Measurements from ENCODE around the gene ZNF22. TPM values are rescaled to one million over a fixed set of nuclear protein-coding genes. Genes with fewer than 3 reads are reported as not detected.

ZNF22 gene
- total RNA-seq, 2 donors from 2014 or later, result 12.9 to 30.4 TPM

- Histone ChIP-seq H3K4me3 (no peak overlapping the region), H3K36me3 (replicated peaks in 1 of 2; ENCODE audit: insufficient read depth in 1 of 2, low read depth in 2 of 2) (no peaks in the 10 kb centered on the region), H3K9me3 (no peaks in the 10 kb centered on the region), H3K4me1 (no peaks in the 10 kb centered on the region), H3K27ac (no peak overlapping the region), H3K27me3 (no peaks in the 10 kb centered on the region)
- no peak for DNase-seq
- intact Hi-C loops (cut with DNase I), result no loop called here
- TF ChIP-seq POLR2A (IDR thresholded peaks at IDR 0.05), result no peak
- no peak for TF ChIP-seq CTCF (IDR thresholded peaks at IDR 0.05)
- 88 to 94% methylated on average over 2 of the region's 2 CpGs for WGBS, 2 donors
- no peak for ATAC-seq
Observed at GRCh38 chr10:45023426-45023825, 22.7 kb downstream of the ZNF22 start.

- H3K27ac ChIP-seq, result no peak overlapping the region
- H3K4me1 ChIP-seq, result no peaks in the 10 kb centered on the region
- H3K36me3 ChIP-seq (replicated peaks in 1 of 2; ENCODE audit: insufficient read depth in 1 of 2, low read depth in 2 of 2), result no peaks in the 10 kb centered on the region
- DNase-seq, result no peak
- peaks cover 0 to 7% (median 0%) of the 10 kb centered on the region in 3 donors for H3K9me3 ChIP-seq
- no peaks in the 10 kb centered on the region for H3K27me3 ChIP-seq
- no peak overlapping the region for H3K4me3 ChIP-seq
- ATAC-seq, result no peak
- intact Hi-C loops (cut with DNase I), result no loop called here
- TF ChIP-seq POLR2A (IDR thresholded peaks at IDR 0.05) (no peak), CTCF (IDR thresholded peaks at IDR 0.05) (no peak)
Observed at GRCh38 chr10:45034301-45034700, 33.6 kb downstream of the ZNF22 start.

GRCh38 chr10:45035673-45036072 lies 35.0 kb downstream of the ZNF22 start:
- Histone ChIP-seq H3K4me3 (no peak overlapping the region), H3K27me3 (no peaks in the 10 kb centered on the region), H3K4me1 (no peaks in the 10 kb centered on the region), H3K36me3 (replicated peaks in 1 of 2; ENCODE audit: insufficient read depth in 1 of 2, low read depth in 2 of 2) (no peaks in the 10 kb centered on the region), H3K9me3 (peaks cover 0 to 7% (median 0%) of the 10 kb centered on the region in 3 donors), H3K27ac (no peak overlapping the region)
- TF ChIP-seq CTCF (IDR thresholded peaks at IDR 0.05) (no peak), POLR2A (IDR thresholded peaks at IDR 0.05) (no peak)
- intact Hi-C loops (cut with DNase I), result no loop called here
- DNase-seq (no peak), ATAC-seq (no peak)

GRCh38 chr10:45040921-45041542 lies 40.3 kb downstream of the ZNF22 start:
- no peaks in the 10 kb centered on the region for H3K9me3 ChIP-seq
- no peaks in the 10 kb centered on the region for H3K27me3 ChIP-seq
- intact Hi-C loops (cut with DNase I), result no loop called here
- DNase-seq (no peak), ATAC-seq (no peak)
- H3K36me3 ChIP-seq (replicated peaks in 1 of 2; ENCODE audit: insufficient read depth in 1 of 2, low read depth in 2 of 2), result no peaks in the 10 kb centered on the region
- H3K27ac ChIP-seq, result no peak overlapping the region
- no peak for TF ChIP-seq CTCF (IDR thresholded peaks at IDR 0.05)
- no peak overlapping the region for H3K4me3 ChIP-seq
- H3K4me1 ChIP-seq, result no peaks in the 10 kb centered on the region

GRCh38 chr10:45044290-45044689 lies 43.6 kb downstream of the ZNF22 start:
- intact Hi-C loops (cut with DNase I), result no loop called here
- Histone ChIP-seq H3K9me3 (no peaks in the 10 kb centered on the region), H3K27ac (no peak overlapping the region), H3K4me3 (no peak overlapping the region), H3K36me3 (replicated peaks in 1 of 2; ENCODE audit: insufficient read depth in 1 of 2, low read depth in 2 of 2) (no peaks in the 10 kb centered on the region), H3K4me1 (no peaks in the 10 kb centered on the region), H3K27me3 (no peaks in the 10 kb centered on the region)
- ATAC-seq (no peak), DNase-seq (no peak)
- 53 to 60% methylated on average over 7 of the region's 7 CpGs for WGBS, 2 donors
- TF ChIP-seq CTCF (IDR thresholded peaks at IDR 0.05) (no peak), POLR2A (IDR thresholded peaks at IDR 0.05) (no peak)

Measured in body of pancreas (tissue), 4 donors.